ENCODE results near the gene TOLLIP. TPM values are rescaled to one million over a fixed set of nuclear protein-coding genes. Genes with fewer than 3 reads are reported as not detected.

Gene TOLLIP
- total and polyA plus RNA-seq, 2 of the 4 experiments (the other 2 are of a cell fraction), result 19.7 to 42.9 TPM

GRCh38 chr11:1333860-1334259 lies 24.4 kb upstream of the TOLLIP start:
- no peak overlapping the region for H3K4me2 ChIP-seq (ENCODE audit: low read depth, low read length)
- H4K8ac ChIP-seq (ENCODE audit: low read depth in 2 of 2, low read length in 2 of 2), result no peak overlapping the region
- H2BK15ac ChIP-seq (ENCODE audit: low read depth, low read length), result no peak overlapping the region
- no peak overlapping the region for H3K56ac ChIP-seq (ENCODE audit: extremely low read depth, insufficient read depth, low read length)
- H2AFZ ChIP-seq (replicated peaks; ENCODE audit: low read length, poor library complexity), result no peak overlapping the region
- H3K4ac ChIP-seq (ENCODE audit: low read depth, low read length), result no peak overlapping the region
- no peak for DNase-seq
- no peak for TF ChIP-seq NFE2L2 (IDR thresholded peaks at IDR 0.05; ENCODE audit: low read depth, low read length)
- no peak for TF ChIP-seq USF2 (IDR thresholded peaks at IDR 0.05; ENCODE audit: low read depth, low read length)
- no peak for TF ChIP-seq RAD21 (IDR thresholded peaks at IDR 0.05; ENCODE audit: low read length)
- no peak for TF ChIP-seq CHD1 (IDR thresholded peaks at IDR 0.05; ENCODE audit: low read depth, low read length)
- TF ChIP-seq ELK1 (IDR thresholded peaks at IDR 0.05; ENCODE audit: borderline replicate concordance, low read depth, low read length), result no peak
- TF ChIP-seq RCOR1 (IDR thresholded peaks at IDR 0.05; ENCODE audit: insufficient replicate concordance, low read length), result no peak
- no peak for TF ChIP-seq POLR2A (IDR thresholded peaks at IDR 0.05; ENCODE audit: low read depth, low read length)
- TF ChIP-seq SMC3 (IDR thresholded peaks at IDR 0.05; ENCODE audit: low read depth, low read length), result no peak
- TF ChIP-seq RFX5 (IDR thresholded peaks at IDR 0.05; ENCODE audit: low read depth, low read length), result no peak
- TF ChIP-seq CTCF (conservative IDR thresholded peaks at IDR 0.05; ENCODE audit: low read depth, low read length), result no peak
- no peak for TF ChIP-seq BHLHE40 (IDR thresholded peaks at IDR 0.05; ENCODE audit: low read depth, low read length)
- TF ChIP-seq CEBPB (IDR thresholded peaks at IDR 0.05; ENCODE audit: low read depth, low read length), result no peak
- TF ChIP-seq MXI1 (IDR thresholded peaks at IDR 0.05; ENCODE audit: borderline replicate concordance, low read depth, low read length), result no peak
- no peak for TF ChIP-seq MAZ (IDR thresholded peaks at IDR 0.05; ENCODE audit: borderline replicate concordance, low read depth, low read length)
- no peak for TF ChIP-seq MAFK (IDR thresholded peaks at IDR 0.05; ENCODE audit: low read depth, low read length)
- TF ChIP-seq FOS (IDR thresholded peaks at IDR 0.05; ENCODE audit: low read depth, low read length), result no peak
- no TSS peak for BruUV-seq (replicated peaks)
- H4K91ac ChIP-seq (ENCODE audit: insufficient read depth, low read depth, low read length), result no peak overlapping the region
- no peak overlapping the region for H2BK20ac ChIP-seq (ENCODE audit: low read depth, low read length)
- no peaks in the 10 kb centered on the region for H3K9me1 ChIP-seq (ENCODE audit: insufficient read depth, low read length)
- no peaks in the 10 kb centered on the region for H3K36me3 ChIP-seq (ENCODE audit: control insufficient read depth, insufficient read depth, low read length)
- no peaks in the 10 kb centered on the region for H4K20me1 ChIP-seq (ENCODE audit: insufficient read depth, low read length)
- H2BK5ac ChIP-seq (ENCODE audit: low read depth, low read length, poor library complexity, severe bottlenecking), result no peak overlapping the region
- no peak overlapping the region for H3K18ac ChIP-seq (ENCODE audit: low read depth, low read length)
- peaks cover 10% of the 10 kb centered on the region for H3K27me3 ChIP-seq (ENCODE audit: control insufficient read depth, insufficient read depth, low read length)
- H2AK9ac ChIP-seq (replicated peaks; ENCODE audit: low read depth, low read length, poor library complexity), result no peak overlapping the region
- H3K9me3 ChIP-seq (ENCODE audit: control insufficient read depth, insufficient read depth, low read length), result no peaks in the 10 kb centered on the region
- dilution Hi-C loops (cut with HindIII; ENCODE audit: low sequenced_read_pairs, unreplicated experiment), result no loop called here
- H3K79me1 ChIP-seq (ENCODE audit: low read depth in 1 of 2, low read length in 2 of 2), result no peaks in the 10 kb centered on the region
- POLR2A ChIA-PET (ENCODE audit: unreplicated experiment), result no interaction called here
- no peak overlapping the region for H3K4me3 ChIP-seq (ENCODE audit: insufficient read depth, low read depth, low read length)
- in situ Hi-C loops (cut with MboI; ENCODE audit: low sequenced_read_pairs), result no loop called here
- CTCF ChIA-PET, result no interaction called here
- no peak overlapping the region for H2AK5ac ChIP-seq (ENCODE audit: low read depth, low read length)
- H3K14ac ChIP-seq (replicated peaks; ENCODE audit: low read depth, low read length), result no peak overlapping the region
- H3K4me1 ChIP-seq (ENCODE audit: control insufficient read depth, insufficient read depth, low read length), result peaks cover 6% of the 10 kb centered on the region; the same call in 1 of the 2 replicates
- no peak overlapping the region for H2BK120ac ChIP-seq (ENCODE audit: low read depth, low read length)
- WGBS, 2 experiments (ENCODE audit: extremely low coverage in 2 of 2, insufficient read length in 1 of 2), result 100% methylated on average over 1 of the region's 10 CpGs; no CpG with 5 or more reads in 1 of the 2 experiments
- no peak for ATAC-seq (ENCODE audit: low read depth)
- no peak overlapping the region for H4K5ac ChIP-seq (ENCODE audit: low read depth, low read length)
- no peak overlapping the region for H3K27ac ChIP-seq (ENCODE audit: insufficient read depth, low read length)
- H3K23ac ChIP-seq (ENCODE audit: low read depth, low read length), result no peak overlapping the region
- intact Hi-C loops (cut with micrococcal nuclease), result no loop called here
- H3K9ac ChIP-seq (ENCODE audit: low read depth, low read length), result no peak overlapping the region

Data from IMR-90 (cell line).